ENCODE measurements around the gene PEX12. TPM values are rescaled to one million over a fixed set of nuclear protein-coding genes. Genes with fewer than 3 reads are reported as not detected.

PEX12 gene
- total RNA-seq, 1 experiment from 2014 or later, result 5.8 TPM

DNA sequence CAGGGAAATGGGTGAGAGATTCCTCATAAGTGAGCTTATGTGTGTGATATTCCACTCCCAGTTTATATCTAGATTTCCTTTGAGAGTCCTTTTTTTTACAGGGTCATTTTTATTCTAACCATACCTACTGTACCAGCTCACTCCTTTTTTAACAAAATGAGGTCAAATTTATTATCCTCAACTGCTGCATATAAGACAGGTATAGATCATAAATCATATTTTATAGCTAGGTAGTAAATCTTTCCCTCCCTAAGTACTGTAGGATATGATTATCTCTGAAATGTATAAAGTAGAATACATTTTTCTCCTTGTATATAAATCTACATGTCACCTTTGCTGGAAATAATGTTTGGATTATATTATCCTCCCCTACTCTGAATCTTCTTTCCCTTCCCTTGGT, 40.3 kb upstream of the PEX12 start:
- POLR2A ChIA-PET (ENCODE audit: unreplicated experiment), result no interaction called here

DNA sequence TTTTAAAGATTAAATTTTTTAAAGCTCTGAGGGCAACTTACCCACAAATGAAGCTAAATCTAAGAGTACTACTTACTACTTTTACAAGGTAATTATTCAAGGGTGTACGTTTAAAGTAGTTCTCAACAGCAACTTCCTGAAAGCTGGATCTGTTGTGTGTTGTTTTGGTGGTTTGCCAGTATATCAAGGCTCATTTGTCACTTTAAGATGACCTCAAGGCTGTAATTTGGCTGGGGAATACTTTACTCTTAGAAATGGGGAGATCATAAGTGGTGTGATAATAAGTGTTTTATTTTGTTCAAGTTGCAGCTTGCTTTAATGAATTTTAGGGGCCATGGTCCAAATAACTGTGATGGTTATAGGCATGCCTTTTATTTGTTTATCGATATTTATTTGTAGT, 39.1 kb upstream of the PEX12 start:
- BruUV-seq (replicated peaks), result no TSS peak
- no peak overlapping the region for H2AFZ ChIP-seq
- H3K4me2 ChIP-seq, result no peak overlapping the region
- no peak overlapping the region for H3K4me3 ChIP-seq
- 0 out of 2 replicates have a peak overlapping the region, but pooled peaks have one; percentile 16 for H3K27ac ChIP-seq
- ChIA-PET CTCF (no interaction called here), POLR2A (ENCODE audit: unreplicated experiment) (no interaction called here)
- no peaks in the 10 kb centered on the region for H3K79me2 ChIP-seq (ENCODE audit: low read depth)
- no peaks in the 10 kb centered on the region for H3K4me1 ChIP-seq (replicated peaks; ENCODE audit: insufficient read depth)
- peaks cover 15% of the 10 kb centered on the region; the same call in 1 of the 2 replicates for H3K36me3 ChIP-seq (ENCODE audit: low read depth)
- H3F3A ChIP-seq (ENCODE audit: insufficient read depth, low read depth), result no peaks in the 10 kb centered on the region
- peaks cover 7% of the 10 kb centered on the region; the same call in 1 of the 2 replicates for H4K20me1 ChIP-seq (ENCODE audit: insufficient read depth)
- no peaks in the 10 kb centered on the region for H3K9me2 ChIP-seq (ENCODE audit: insufficient read depth)
- no peaks in the 10 kb centered on the region for H3K9me3 ChIP-seq (ENCODE audit: insufficient read depth, low read depth)
- H3K27me3 ChIP-seq (ENCODE audit: insufficient read depth, low read depth), result no peaks in the 10 kb centered on the region
- intact Hi-C loops (cut with micrococcal nuclease; ENCODE audit: unreplicated experiment), result loop anchor here (10.0 kb wide), 1 partner anchor 187 kb away; the partner anchor contains the start of gene TAF15
- DNase-seq, result no peak
- TF ChIP-seq EZH2 (IDR thresholded peaks at IDR 0.05; ENCODE audit: low read depth), result no peak
- TF ChIP-seq, protein P1, sequence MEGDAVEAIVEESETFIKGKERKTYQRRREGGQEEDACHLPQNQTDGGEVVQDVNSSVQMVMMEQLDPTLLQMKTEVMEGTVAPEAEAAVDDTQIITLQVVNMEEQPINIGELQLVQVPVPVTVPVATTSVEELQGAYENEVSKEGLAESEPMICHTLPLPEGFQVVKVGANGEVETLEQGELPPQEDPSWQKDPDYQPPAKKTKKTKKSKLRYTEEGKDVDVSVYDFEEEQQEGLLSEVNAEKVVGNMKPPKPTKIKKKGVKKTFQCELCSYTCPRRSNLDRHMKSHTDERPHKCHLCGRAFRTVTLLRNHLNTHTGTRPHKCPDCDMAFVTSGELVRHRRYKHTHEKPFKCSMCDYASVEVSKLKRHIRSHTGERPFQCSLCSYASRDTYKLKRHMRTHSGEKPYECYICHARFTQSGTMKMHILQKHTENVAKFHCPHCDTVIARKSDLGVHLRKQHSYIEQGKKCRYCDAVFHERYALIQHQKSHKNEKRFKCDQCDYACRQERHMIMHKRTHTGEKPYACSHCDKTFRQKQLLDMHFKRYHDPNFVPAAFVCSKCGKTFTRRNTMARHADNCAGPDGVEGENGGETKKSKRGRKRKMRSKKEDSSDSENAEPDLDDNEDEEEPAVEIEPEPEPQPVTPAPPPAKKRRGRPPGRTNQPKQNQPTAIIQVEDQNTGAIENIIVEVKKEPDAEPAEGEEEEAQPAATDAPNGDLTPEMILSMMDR (conservative IDR thresholded peaks at IDR 0.05), result no peak

More for the DNA sequence above, 40.3 kb upstream of the PEX12 start:
- intact Hi-C loops (cut with micrococcal nuclease; ENCODE audit: unreplicated experiment), result loop anchor here (10.0 kb wide), 1 partner anchor 186 kb away; the partner anchor contains the start of gene TAF15
- no peaks in the 10 kb centered on the region for H3K27me3 ChIP-seq (ENCODE audit: insufficient read depth, low read depth)
- peaks cover 2% of the 10 kb centered on the region; the same call in 1 of the 2 replicates for H4K20me1 ChIP-seq (ENCODE audit: insufficient read depth)
- DNase-seq, result no peak
- H3K4me2 ChIP-seq, result no peak overlapping the region
- H3K27ac ChIP-seq, result no peak overlapping the region
- TF ChIP-seq EZH2 (IDR thresholded peaks at IDR 0.05; ENCODE audit: low read depth), result no peak
- TF ChIP-seq, protein P1 (conservative IDR thresholded peaks at IDR 0.05), result no peak
- H3K9me2 ChIP-seq (ENCODE audit: insufficient read depth), result no peaks in the 10 kb centered on the region
- CTCF ChIA-PET, result interaction anchor here (0.5 to 0.6 kb wide), 3 partner anchors 9 to 1293 kb away, joined by 3 to 11 read pairs (median 4); no protein-coding TSS in a partner anchor
- no TSS peak for BruUV-seq (replicated peaks)
- H3K4me3 ChIP-seq, result no peak overlapping the region
- H3K9me3 ChIP-seq (ENCODE audit: insufficient read depth, low read depth), result no peaks in the 10 kb centered on the region
- no peaks in the 10 kb centered on the region for H3K79me2 ChIP-seq (ENCODE audit: low read depth)
- no peak overlapping the region for H2AFZ ChIP-seq
- H3K36me3 ChIP-seq (ENCODE audit: low read depth), result peaks cover 15% of the 10 kb centered on the region; the same call in 1 of the 2 replicates
- H3K4me1 ChIP-seq (replicated peaks; ENCODE audit: insufficient read depth), result no peaks in the 10 kb centered on the region
- no peaks in the 10 kb centered on the region for H3F3A ChIP-seq (ENCODE audit: insufficient read depth, low read depth)

DNA sequence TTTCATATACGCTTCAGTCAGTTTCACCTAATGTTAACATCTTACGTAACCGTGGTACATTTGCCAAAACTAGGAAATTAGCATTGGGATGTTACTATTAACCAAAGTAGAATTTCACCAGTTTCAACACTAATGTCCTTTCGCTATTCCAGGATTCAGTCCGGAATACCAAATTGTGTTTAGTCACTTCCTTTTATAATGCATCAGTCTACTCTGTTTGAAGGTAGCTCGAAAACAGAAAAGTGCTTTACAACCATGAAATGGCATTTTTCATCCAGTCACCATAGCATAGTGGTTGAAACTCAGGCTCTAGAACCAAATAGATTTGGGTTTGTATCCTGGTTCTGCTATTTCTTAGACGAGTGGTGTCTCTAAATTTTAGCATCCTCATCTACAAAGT, 38.2 kb upstream of the PEX12 start:
- H3K36me3 ChIP-seq (ENCODE audit: low read depth), result peaks cover 15% of the 10 kb centered on the region; the same call in 1 of the 2 replicates
- TF ChIP-seq EZH2 (IDR thresholded peaks at IDR 0.05; ENCODE audit: low read depth), result no peak
- intact Hi-C loops (cut with micrococcal nuclease; ENCODE audit: unreplicated experiment), result loop anchor here (10.0 kb wide), 1 partner anchor 188 kb away; the partner anchor contains the start of gene TAF15
- POLR2A ChIA-PET (ENCODE audit: unreplicated experiment), result no interaction called here
- BruUV-seq (replicated peaks), result no TSS peak
- no peaks in the 10 kb centered on the region for H3K79me2 ChIP-seq (ENCODE audit: low read depth)
- no peak overlapping the region for H2AFZ ChIP-seq
- H3K9me3 ChIP-seq (ENCODE audit: insufficient read depth, low read depth), result no peaks in the 10 kb centered on the region
- H3K4me3 ChIP-seq, result no peak overlapping the region
- no peak overlapping the region for H3K27ac ChIP-seq
- no peak for DNase-seq
- H3F3A ChIP-seq (ENCODE audit: insufficient read depth, low read depth), result no peaks in the 10 kb centered on the region
- H3K4me1 ChIP-seq (replicated peaks; ENCODE audit: insufficient read depth), result no peaks in the 10 kb centered on the region
- H3K27me3 ChIP-seq (ENCODE audit: insufficient read depth, low read depth), result no peaks in the 10 kb centered on the region
- no peaks in the 10 kb centered on the region for H3K9me2 ChIP-seq (ENCODE audit: insufficient read depth)
- H3K4me2 ChIP-seq, result no peak overlapping the region
- peaks cover 7% of the 10 kb centered on the region; the same call in 1 of the 2 replicates for H4K20me1 ChIP-seq (ENCODE audit: insufficient read depth)
- CTCF ChIA-PET, result interaction anchor here (0.6 kb wide), 1 partner anchor 218 kb away, joined by 4 read pairs; no protein-coding TSS in a partner anchor

All from PC-9 (cell line).